Epidermal melanocyte (primary cell): ENCODE data around the gene FOXB2.
"Not testable (repeated sequence)": the region's sequence is repeated elsewhere in the genome, so short reads cannot be mapped to it uniquely, and the experiment has no call there.

Experiments used
- DNase-seq: peaks from one replicate; pipeline ENCODE4 v3.0.0; 2011; ENCODE audit warnings: low spot score; ENCODE audit not compliant: insufficient read length

The FOXB2 gene

GRCh38 chr9:77019236-77019925, at the start of gene FOXB2:
TSS of gene FOXB2 (plus strand) at chr9:77019655. CDS start at chr9:77019655, 0 bp downstream.
- DNase-seq, result no peak

- DNase-seq, result no peak
Measured at GRCh38 chr9:76969716-76970115, 49.7 kb upstream of the FOXB2 start.

GRCh38 chr9:76978831-76979230, 40.6 kb upstream of the FOXB2 start:
- DNase-seq, result not testable (repeated sequence)

- no peak for DNase-seq
Measured at GRCh38 chr9:76980566-76980965, 38.9 kb upstream of the FOXB2 start.

GRCh38 chr9:76984486-76984885, 35.0 kb upstream of the FOXB2 start:
- no peak for DNase-seq

- no peak for DNase-seq
Measured at GRCh38 chr9:76985581-76985980, 33.9 kb upstream of the FOXB2 start.

GRCh38 chr9:76987594-76988200, 31.8 kb upstream of the FOXB2 start:
- peak; percentile 52 for DNase-seq

GRCh38 chr9:76988941-76989340, 30.5 kb upstream of the FOXB2 start:
- no peak for DNase-seq

- no peak for DNase-seq
Measured at GRCh38 chr9:76989501-76989900, 30.0 kb upstream of the FOXB2 start.

- no peak for DNase-seq
Measured at GRCh38 chr9:76996700-76997099, 22.8 kb upstream of the FOXB2 start.

GRCh38 chr9:76999261-76999660, 20.2 kb upstream of the FOXB2 start:
- DNase-seq, result no peak

- no peak for DNase-seq
Measured at GRCh38 chr9:77000330-77000729, 19.1 kb upstream of the FOXB2 start.

- no peak for DNase-seq
Measured at GRCh38 chr9:77003366-77003765, 16.1 kb upstream of the FOXB2 start.

GRCh38 chr9:77005216-77005615, 14.2 kb upstream of the FOXB2 start:
- no peak for DNase-seq

- DNase-seq, result no peak
Measured at GRCh38 chr9:77010527-77010926, 8.9 kb upstream of the FOXB2 start.

- no peak for DNase-seq
Measured at GRCh38 chr9:77011973-77012821, 7.3 kb upstream of the FOXB2 start.

GRCh38 chr9:77013206-77013931, 6.1 kb upstream of the FOXB2 start:
- DNase-seq, result no peak

GRCh38 chr9:77013932-77014596, 5.4 kb upstream of the FOXB2 start:
- DNase-seq, result no peak

- DNase-seq, result no peak
Measured at GRCh38 chr9:77014597-77015263, 4.7 kb upstream of the FOXB2 start.

GRCh38 chr9:77015327-77016048, 4.0 kb upstream of the FOXB2 start:
- DNase-seq, result no peak
